Fibroblast of pulmonary artery (primary cell): ENCODE measurements around the gene CHST13.

Experiments
- DNase-seq: peaks from one replicate; pipeline ENCODE4 v3.0.0-alpha.2; 2010; ENCODE audit warnings: low read depth
- H3K4me3 ChIP-seq: replicated peaks from 2 replicates; pipeline ENCODE4 v1.5.1; 2011; ENCODE audit warnings: low read depth, mild to moderate bottlenecking, control low read depth, low read length, moderate library complexity
- TF ChIP-seq, protein P1 (sequence below): IDR thresholded peaks from 2 replicates; pipeline ENCODE4 v1.5.1; 2011; ENCODE audit warnings: mild to moderate bottlenecking, control low read depth, low read length, inconsistent platforms; ENCODE audit errors: missing control alignments

CHST13 gene

GRCh38 chr3:126550488-126551051, 26.6 kb downstream of the CHST13 start:
- H3K4me3 ChIP-seq = no peak overlapping the region
- TF ChIP-seq, protein P1, sequence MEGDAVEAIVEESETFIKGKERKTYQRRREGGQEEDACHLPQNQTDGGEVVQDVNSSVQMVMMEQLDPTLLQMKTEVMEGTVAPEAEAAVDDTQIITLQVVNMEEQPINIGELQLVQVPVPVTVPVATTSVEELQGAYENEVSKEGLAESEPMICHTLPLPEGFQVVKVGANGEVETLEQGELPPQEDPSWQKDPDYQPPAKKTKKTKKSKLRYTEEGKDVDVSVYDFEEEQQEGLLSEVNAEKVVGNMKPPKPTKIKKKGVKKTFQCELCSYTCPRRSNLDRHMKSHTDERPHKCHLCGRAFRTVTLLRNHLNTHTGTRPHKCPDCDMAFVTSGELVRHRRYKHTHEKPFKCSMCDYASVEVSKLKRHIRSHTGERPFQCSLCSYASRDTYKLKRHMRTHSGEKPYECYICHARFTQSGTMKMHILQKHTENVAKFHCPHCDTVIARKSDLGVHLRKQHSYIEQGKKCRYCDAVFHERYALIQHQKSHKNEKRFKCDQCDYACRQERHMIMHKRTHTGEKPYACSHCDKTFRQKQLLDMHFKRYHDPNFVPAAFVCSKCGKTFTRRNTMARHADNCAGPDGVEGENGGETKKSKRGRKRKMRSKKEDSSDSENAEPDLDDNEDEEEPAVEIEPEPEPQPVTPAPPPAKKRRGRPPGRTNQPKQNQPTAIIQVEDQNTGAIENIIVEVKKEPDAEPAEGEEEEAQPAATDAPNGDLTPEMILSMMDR = no peak
- DNase-seq = no peak

DNA sequence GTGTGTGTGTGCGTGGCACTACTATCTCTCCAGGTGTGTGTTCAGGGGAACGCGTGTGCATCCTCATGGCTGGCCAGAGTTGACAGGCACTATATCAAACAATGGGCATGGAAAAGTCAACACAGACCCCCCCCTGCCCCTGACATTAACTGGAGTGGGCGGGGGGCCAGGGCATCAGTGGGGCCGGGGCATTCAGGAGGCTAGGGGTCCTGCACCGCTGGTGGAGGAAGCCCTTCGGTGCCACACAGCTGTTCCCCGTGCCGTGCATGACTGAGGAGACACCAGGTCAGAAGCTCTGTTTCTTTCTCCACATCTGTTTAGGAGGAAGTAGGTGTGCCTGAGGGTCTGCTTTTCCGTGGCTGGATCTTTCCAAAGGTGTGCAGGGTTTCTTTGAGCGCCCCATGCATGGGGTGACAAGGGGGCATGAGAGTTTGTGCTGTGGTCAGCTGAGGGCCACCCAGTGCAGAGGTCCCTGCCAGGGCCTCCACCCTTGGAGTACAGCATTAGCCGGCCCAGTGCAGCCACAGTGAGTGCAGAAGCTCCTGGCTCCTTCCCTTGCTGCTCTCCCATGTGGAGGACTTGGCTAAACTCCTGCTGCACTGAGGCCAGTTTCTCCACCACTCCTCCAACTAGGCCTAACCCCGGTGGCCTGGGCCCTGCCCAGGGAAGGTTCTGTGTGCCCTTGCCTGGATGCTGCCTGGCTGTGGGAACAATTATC, 27.3 kb downstream of the CHST13 start:
- TF ChIP-seq, protein P1 = no peak
- no peak for DNase-seq
- no peak overlapping the region for H3K4me3 ChIP-seq

DNA sequence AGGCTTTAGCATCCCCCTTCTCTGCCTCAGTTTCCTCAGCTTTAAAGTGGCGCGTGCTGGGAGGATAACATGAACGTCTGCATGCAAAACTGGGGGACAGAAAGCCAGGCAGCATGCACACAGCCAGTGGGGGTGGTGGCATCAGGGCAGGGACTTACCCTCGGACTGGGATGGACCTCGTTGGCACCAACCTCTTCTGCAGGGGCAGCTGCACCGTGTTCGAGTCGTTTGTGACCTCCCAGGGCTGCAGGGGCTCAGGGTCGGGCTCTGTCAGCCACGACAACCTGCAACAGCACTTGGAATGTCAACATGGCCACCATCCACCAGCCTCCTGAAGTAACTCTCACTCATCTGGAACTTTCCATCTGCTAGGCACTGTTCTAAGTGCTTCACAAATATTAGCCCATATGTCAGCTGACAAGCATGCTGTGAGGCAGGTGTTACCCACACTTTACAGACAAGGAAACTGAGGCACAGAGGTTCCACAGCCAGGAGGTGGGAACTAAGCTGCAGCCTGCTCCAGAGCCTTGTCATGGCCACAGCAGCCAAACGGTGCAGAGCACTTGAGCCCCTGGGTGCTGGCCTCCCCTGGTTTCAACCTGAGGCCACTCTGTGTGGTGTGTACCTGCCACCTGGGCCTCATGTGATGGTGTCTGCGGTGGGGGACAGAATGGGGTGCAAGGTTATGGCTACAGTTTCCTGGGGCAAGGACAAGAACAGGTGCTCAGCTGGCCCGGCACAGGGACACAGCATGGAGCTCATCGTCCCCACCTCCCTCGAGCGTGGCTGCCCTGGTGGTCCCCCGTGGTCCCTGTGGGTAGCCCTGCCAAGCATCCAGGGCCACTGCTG, 28.1 kb downstream of the CHST13 start:
- DNase-seq = no peak
- no peak overlapping the region for H3K4me3 ChIP-seq
- TF ChIP-seq, protein P1 = no peak

GRCh38 chr3:126552688-126553283, 28.8 kb downstream of the CHST13 start:
- TF ChIP-seq, protein P1 = no peak
- no peak for DNase-seq
- H3K4me3 ChIP-seq = no peak overlapping the region

DNA sequence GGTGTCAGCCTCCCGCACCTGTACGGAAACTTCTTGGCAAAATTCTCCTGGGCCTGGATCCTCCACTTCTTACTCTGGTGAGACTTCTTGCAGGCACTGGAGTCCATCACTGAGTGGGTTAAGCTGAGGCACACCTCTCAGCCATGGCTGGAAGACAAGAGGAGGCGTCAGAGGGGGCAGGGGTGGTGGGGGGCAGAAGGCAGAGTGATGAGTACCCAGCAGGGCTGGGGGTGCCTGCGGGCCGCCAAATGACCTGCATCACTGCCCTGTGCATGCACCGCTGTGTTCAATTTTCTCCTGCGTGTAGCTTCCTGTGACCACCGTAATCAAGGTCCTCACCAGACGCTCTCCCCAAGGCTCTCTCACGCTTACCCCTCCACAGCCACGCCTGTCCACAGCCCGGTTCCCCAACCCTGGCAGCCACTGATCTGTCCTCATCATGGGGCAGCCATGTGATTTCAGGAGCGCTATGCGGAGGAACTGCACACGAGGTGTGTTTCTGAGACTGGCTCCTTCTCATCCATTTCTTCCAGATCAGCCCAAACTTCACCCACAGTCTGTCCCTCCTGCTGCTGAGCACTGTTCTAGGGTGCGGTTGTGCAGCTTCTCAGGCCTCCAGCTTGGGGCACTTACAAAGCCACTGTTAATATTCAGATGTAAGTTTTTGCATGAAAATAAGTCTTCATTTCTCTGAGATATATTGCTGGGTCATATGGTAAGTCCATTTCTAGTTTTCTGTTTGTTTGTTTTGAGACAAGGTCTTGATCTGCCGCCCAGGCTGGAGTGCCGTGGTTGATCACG, 29.5 kb downstream of the CHST13 start:
- DNase-seq = no peak
- H3K4me3 ChIP-seq = no peak overlapping the region
- TF ChIP-seq, protein P1 = no peak
